ENCODE results near the gene CTIF. TPM values are rescaled to one million over a fixed set of nuclear protein-coding genes. Genes with fewer than 3 reads are reported as not detected.

The CTIF gene
- total and polyA plus RNA-seq, 12 donors, result 44.5 to 74.1 (median 58.9) TPM

DNA sequence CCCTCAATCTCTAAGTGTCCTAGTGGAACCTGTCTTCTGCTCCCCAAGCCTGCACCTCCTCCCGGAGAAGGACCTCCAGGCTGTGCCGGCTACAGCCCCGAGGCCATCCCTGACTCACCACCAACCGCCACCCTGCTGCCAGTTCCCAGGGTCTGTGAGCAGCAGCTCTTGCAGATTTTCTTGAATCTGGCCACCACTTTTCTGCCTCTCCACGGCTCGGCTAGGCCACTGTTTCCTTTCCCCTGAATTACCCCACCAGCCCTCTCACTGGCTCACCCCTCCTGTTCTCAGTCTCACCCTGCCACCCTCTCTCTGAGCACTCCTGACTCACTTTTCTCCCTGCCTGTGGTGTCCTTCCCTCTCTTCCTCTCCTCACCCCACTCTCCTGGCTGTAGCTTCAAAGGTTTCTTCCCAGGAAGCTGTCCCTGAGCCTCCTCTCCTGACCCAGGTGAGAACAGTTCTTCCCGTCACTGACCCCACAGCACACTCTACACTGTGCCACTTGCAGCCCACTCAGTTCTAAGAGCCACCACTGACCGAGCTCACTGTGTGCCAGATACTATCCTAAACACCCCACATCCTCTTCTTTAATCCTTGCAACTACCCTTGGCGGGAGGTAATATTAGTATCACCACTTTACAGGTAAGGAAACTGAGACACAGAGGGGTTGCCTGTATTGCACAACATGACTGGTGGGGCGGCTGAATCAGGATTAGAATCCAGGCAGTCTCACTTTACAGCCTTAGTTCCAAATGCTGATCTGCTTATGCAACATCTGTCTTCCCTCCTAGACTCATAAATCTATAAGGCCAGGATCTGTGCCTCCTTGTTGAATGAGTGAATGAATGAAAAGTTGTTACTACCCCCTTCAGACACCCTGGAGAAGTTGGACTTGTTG is 300.3 kb downstream of the CTIF start:
- H3K4me3 ChIP-seq, result no peak overlapping the region
- DNase-seq, result no peak
- 86 to 87% methylated on average over 10 of the region's 10 CpGs for WGBS, 2 donors
- peaks cover 15 to 80% (median 64%) of the 10 kb centered on the region in 9 donors for H3K4me1 ChIP-seq
- ATAC-seq, result no peak
- no peaks in the 10 kb centered on the region for H3K36me3 ChIP-seq
- peak overlapping the region in 5 of 10 donors; percentile 36 to 94 (median 46) for H3K27ac ChIP-seq
- intact Hi-C loops (cut with DNase I), result loop anchor here in 1 of 10 donors (10.0 kb wide), 1 partner anchor 154 kb away; no protein-coding TSS in a partner anchor
- TF ChIP-seq, protein P1, sequence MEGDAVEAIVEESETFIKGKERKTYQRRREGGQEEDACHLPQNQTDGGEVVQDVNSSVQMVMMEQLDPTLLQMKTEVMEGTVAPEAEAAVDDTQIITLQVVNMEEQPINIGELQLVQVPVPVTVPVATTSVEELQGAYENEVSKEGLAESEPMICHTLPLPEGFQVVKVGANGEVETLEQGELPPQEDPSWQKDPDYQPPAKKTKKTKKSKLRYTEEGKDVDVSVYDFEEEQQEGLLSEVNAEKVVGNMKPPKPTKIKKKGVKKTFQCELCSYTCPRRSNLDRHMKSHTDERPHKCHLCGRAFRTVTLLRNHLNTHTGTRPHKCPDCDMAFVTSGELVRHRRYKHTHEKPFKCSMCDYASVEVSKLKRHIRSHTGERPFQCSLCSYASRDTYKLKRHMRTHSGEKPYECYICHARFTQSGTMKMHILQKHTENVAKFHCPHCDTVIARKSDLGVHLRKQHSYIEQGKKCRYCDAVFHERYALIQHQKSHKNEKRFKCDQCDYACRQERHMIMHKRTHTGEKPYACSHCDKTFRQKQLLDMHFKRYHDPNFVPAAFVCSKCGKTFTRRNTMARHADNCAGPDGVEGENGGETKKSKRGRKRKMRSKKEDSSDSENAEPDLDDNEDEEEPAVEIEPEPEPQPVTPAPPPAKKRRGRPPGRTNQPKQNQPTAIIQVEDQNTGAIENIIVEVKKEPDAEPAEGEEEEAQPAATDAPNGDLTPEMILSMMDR (IDR thresholded peaks at IDR 0.05), result no peak
- H3K27me3 ChIP-seq, result no peaks in the 10 kb centered on the region
- no peaks in the 10 kb centered on the region for H3K9me3 ChIP-seq

DNA sequence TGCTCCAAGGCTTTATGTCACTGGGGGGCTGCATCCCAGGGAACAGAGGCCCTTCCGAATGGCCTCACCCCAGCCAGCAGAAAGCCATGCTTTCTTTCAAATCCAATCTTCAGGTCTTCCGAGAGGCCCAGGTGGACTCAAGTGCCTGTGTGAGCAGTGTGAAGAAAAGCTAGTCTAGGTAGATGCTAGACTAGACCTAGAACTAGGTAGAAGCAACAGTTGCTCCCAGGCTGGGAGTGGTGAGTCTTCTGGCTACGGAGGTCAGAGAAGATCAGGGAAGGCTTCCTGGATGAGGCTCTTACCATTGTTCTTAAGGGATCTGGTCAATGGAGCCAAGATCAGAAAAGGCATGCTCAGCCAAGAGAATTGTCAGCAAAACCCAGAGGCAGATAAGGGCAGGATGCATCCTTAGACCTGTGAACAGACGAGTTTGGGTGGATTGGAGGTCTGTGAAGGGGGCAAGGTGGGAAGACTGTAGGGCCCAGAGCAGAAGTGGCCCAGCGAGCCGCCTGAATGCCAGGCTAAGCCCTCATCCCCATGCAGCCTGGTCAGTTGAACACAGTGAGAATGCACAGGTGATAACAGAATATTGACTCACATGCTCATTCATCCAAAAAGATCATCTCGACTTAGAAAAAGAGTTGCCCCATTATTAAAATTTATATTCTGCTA is 301.1 kb downstream of the CTIF start:
- TF ChIP-seq, protein P1 (IDR thresholded peaks at IDR 0.05), result no peak
- ATAC-seq (no peak), DNase-seq (no peak)
- Histone ChIP-seq H3K9me3 (no peaks in the 10 kb centered on the region), H3K4me3 (peak overlapping the region in 1 of 10 donors; percentile 10), H3K27ac (peak overlapping the region in 6 of 10 donors; percentile 36 to 94 (median 80)), H3K36me3 (no peaks in the 10 kb centered on the region), H3K27me3 (no peaks in the 10 kb centered on the region), H3K4me1 (peaks cover 13 to 79% (median 67%) of the 10 kb centered on the region in 9 donors)
- 78 to 84% methylated on average over 7 of the region's 7 CpGs for WGBS, 2 donors
- intact Hi-C loops (cut with DNase I), result loop anchor here in 5 of 10 donors (5.0 to 10.0 kb wide), 7 partner anchors 45 to 155 kb away; no protein-coding TSS in a partner anchor

DNA sequence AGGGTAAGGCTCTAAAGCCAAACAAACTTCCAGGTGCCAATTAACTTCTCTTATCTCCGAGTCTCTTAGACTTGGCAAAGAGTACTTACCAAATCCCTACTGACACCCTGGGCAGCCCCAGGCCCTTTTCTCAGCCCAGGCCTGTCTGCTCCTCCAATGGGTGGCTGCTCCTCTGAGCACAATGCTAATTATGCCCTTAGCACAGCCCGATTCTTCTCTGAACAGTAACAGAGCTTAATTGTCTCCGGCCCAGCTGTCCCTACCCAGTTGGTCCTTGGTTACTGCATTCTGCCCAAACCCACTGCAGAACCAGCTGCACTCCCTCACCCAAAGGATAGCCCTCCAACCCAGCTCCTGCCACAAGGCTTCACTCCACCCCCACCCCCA is 301.7 kb downstream of the CTIF start:
- Histone ChIP-seq H3K27ac (peak overlapping the region in 8 of 10 donors; percentile 36 to 94 (median 83)), H3K9me3 (no peaks in the 10 kb centered on the region), H3K27me3 (no peaks in the 10 kb centered on the region), H3K36me3 (no peaks in the 10 kb centered on the region), H3K4me1 (peaks cover 12 to 79% (median 62%) of the 10 kb centered on the region in 9 donors), H3K4me3 (peak overlapping the region in 1 of 10 donors; percentile 10)
- intact Hi-C loops (cut with DNase I), result loop anchor here in 4 of 10 donors (5.0 to 10.0 kb wide), 6 partner anchors 46 to 126 kb away; no protein-coding TSS in a partner anchor
- ATAC-seq (no peak), DNase-seq (no peak)
- TF ChIP-seq, protein P1 (IDR thresholded peaks at IDR 0.05), result no peak
- WGBS, 2 donors, result 58 to 69% methylated on average over 3 of the region's 3 CpGs

All from heart right ventricle (tissue), 16 donors.